Left ventricle myocardium superior (tissue), 1 donor: ENCODE measurements around the gene DGKI. TPM values are rescaled to one million over a fixed set of nuclear protein-coding genes. Genes with fewer than 3 reads are reported as not detected.
A peak's percentile ranks its signal among the peaks of the same experiment; 100 is the strongest.

Experiments
- ATAC-seq: fragments of 200-7000 bp; cut with Tn5 transposase; one replicate; pipeline ENCODE4 v1.9.1; 2020; ENCODE audit warnings: mild to moderate bottlenecking, moderate library complexity
- DNase-seq: peaks from one replicate; pipeline ENCODE4 v3.0.0-alpha.2; 2020
- intact Hi-C: fragments of 100-400 bp; cut with micrococcal nuclease; formaldehyde crosslinking; loops from one replicate; pipeline ENCODE4 v1.11.0; 2022
- total RNA-seq: library from RNA; stranded (reverse); fragmentation: NEBNext Ultra II Directional; extraction: Animal tissue kit (Norgen Biotek cat#: 25700); gene quantifications from one replicate; pipeline ENCODE4 v1.2.1, GENCODE V29; 2021
- donor health status: DM: no; HTN: yes; CAD: no; lungs with severe emphysema.

Gene DGKI
- total RNA-seq, 1 donor from 2014 or later, result 0.47 TPM

DNA sequence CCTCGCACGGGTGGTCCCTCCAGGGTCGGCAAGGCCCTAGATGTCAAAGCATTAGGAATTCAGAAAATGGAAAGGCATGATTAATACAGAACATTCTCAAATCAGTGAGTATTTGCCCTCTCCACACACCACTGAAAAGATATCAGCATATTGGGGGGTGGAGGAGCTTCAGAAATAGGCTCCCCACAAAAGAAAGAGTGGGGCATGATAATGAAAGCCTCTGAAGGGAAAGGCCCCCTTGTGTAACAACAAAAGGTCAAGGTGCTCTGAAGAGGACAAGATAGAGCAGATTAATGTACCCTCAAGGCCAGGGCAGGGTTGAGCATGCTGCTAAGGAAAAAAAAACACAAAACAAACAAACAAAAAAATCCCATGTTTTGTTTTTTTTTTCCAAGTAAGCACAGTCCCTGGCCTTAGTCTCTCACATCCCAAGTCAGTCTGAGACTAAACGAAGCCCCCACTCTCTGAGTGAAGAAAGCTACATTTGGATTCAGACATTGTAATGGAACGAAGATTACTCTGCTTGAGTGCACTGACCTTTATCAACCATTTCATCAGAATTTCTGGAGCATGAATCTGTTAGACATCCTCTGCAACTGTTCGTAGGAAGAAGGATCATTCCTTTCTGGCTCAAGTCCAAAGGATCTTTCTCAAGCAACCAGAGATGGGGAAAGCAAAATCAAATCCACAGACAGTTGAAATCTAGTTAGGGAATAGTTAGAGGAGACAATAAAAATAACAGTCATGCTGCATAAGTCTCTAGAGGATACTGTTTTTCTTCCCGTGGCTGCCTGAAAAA is 27.4 kb upstream of the DGKI start:
- intact Hi-C loops, result no loop called here
- DNase-seq (no peak), ATAC-seq (peak; percentile 35)

DNA sequence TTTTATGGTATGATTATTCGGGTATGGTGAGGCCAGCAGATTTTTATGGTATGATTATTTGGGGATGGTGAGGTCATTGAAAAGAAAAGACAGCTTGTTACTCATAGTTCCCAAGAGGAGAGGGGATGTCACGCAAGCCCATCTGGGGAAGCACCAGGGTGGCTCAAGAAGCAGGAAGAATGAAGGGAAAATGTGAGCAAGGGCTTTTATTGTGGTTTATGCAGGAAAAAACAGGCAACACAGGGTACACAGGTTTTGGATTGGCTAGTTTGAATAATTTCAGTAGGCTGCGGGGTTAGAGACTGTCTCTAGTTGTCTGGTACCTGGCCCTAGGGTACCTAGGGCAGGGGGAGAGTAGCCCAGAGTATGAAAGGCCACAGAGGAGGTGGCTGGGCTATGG is 26.8 kb upstream of the DGKI start:
- ATAC-seq, result no peak
- DNase-seq, result no peak
- intact Hi-C loops, result no loop called here

DNA sequence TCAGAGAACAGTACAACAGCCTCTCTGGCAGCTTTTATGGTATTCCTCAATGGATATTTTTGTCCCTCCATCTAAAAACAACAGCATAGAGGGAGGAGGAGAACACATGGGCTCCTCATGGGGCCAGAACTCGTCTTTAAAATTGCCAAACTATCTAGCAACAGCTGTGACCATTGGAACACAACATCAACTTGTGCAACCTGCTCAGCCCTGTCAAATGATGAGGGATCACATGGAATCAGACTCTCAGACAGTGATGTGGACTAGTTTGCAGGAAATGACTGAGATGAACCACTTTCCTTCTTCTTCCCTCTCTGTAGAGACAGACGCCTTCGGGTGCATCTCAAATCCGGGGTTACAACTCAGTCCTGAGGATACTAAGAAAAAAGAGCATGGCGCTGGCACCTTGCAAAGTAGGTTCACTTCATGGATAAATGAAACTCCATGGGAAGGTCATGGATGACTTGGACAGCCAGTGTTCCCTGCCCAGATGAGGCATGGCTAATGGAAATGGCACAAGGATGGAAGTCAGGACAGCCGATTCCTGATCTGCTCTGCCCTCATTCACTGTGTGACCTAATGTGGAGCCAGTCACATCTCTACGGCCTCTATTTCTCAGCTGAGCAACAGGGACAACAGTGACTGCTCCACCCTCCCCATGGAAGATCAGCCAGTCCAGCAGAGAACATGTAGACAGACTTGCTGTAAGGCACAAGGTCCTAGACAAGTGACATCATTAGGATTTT is 24.6 kb upstream of the DGKI start:
- intact Hi-C loops, result no loop called here
- no peak for DNase-seq
- peak; percentile 76 for ATAC-seq

DNA sequence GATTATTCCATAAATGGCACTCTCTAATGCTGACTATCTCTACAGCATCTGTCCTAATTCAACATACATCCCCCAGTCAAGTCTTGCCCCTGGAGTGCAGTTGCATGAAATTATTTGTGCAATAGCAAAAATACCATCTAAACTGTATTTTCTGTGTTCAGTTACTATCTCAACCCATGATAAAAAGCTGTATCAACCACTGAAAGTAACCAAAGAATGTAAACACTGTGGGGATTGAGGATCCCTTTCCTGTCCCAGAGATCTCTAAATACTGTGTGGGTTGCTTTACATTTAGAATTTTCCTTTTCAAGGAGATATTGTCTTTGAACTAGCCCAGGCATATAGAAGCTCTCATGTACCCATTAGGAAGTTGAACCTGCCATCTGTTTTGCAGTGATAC is 23.9 kb upstream of the DGKI start:
- intact Hi-C loops, result no loop called here
- ATAC-seq, result no peak
- DNase-seq, result no peak

DNA sequence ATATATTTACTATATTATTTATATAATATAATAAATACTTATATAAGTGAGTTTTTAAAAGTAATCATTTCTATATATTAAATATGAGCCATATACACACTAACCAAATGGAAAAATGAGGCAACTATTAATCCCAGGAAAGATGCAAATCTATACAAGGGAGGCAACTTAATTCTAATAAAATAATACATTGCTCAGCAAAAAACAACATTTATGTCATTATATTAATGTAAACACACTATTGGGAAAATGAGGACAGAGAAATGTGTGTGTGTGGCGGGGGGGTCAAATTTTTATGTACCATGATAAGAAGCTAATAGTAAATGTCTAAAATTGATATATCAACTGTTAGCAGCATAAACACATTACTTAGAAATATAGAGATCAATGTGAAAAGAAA is 23.3 kb upstream of the DGKI start:
- intact Hi-C loops, result no loop called here
- no peak for DNase-seq
- no peak for ATAC-seq

DNA sequence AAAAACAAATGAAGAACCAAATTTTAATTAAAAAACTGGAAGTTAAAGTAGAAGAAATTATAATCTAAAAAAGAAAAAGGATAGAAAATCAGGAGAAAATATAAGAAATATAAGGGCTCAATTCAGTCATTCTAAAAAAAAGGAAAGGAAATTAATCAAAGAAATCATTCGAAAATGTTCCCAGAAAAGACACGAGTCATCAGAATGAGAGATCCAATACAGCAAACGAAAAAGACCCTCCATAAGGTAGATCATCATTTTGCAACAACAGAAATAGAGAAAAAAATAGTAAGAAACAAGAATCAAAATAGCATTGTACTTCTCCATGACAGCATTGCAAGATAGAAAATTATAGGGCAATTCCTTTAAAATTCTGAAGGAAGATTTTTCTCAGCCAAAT is 22.5 kb upstream of the DGKI start:
- ATAC-seq (no peak), DNase-seq (no peak)
- intact Hi-C loops, result no loop called here

DNA sequence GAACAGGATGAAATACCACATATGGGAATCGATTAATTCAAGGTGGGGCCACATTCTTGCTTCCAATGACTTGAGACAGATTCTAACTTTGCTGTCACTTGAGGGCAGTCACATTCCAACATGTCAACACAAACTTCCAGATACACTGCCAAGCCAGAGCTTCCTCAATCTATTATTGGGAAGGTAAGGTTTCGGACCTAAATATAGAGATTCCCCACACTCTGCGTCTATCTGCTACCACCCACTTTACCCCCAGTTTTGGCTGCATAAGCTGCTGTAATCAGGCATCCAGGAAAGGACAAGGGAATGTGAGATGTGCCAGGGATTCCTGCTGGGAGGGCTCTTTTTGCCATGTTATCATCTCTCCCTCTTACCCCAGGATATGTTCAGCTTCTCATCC is 20.5 kb upstream of the DGKI start:
- DNase-seq (no peak), ATAC-seq (peak; percentile 88)
- intact Hi-C loops, result no loop called here

DNA sequence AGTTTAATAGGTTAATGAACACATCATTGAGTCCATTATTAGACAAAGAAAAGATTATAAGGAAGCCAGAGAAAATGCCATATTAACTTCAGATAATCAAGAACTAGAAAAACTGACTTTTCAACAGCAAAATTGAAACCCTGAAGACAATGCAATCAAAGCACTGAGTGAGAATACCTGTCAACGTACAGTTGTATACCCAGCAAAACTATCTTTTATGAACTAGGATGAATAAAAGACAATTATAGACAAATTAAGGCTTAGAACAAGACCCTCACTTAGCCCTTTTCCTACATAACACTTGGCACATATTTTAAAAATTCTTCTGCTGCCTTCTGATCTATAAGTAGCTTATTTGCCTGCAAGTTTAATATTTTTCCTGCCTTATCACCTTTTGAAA is 19.0 kb upstream of the DGKI start:
- DNase-seq, result no peak
- ATAC-seq, result no peak
- intact Hi-C loops, result no loop called here

DNA sequence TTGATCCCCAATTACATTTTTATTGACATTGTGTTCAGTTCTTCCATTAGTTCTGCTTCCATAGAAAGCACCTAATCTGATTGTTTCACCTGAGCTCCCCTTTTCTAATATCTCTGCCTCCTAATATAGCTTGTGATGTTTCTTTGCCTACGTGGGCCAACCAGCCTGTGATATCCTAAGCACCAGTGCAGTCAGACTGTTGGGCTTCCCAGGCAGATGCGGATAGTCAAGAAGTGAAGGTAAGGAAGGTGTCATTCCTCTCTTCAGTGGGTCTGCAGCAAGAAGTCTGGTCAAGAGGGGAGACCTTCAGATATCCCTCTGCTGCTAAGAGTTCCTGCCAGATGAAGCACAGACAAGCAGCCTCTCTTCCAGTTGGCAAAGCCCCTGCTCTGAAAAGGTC is 16.2 kb upstream of the DGKI start:
- no peak for DNase-seq
- intact Hi-C loops, result no loop called here
- peak; percentile 37 for ATAC-seq

DNA sequence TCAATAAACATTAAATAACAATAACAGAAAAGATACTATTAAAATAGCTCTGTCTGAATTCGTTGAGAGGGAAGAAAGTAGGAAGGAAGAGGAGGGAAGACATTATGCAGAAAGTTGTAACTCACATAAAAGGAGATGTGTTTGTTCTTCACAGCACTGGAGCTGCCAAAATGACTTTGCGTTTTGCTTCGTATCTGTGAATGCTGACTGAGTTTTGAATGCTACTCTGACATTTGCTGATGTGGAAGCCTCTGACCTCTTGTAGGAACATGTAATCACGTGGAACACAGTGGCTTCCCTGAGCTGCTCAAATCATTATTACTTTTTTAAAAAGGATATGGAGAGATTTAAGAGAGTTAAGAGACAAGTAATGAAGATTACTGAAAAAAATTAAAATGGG is 15.6 kb upstream of the DGKI start:
- intact Hi-C loops, result no loop called here
- ATAC-seq (no peak), DNase-seq (no peak)

DNA sequence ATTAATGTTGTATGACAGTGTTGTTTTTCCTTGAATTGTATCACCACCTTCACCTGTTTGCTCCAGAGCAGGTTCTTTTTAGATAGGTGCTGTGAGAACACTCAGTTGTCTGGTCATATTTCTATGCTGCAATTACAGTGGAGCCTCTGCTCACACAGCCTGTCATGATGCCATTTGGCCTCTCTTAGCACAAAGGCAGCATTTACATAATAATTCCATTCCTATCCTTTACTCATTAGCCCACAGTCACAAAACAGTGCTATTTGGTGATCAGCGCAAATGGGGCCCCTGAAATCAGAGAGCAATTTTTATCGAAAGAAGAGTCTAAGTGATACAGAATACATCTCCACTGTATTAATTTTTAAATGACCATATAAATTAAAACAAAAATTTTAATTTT is 13.8 kb upstream of the DGKI start:
- no peak for DNase-seq
- no peak for ATAC-seq
- intact Hi-C loops, result no loop called here

DNA sequence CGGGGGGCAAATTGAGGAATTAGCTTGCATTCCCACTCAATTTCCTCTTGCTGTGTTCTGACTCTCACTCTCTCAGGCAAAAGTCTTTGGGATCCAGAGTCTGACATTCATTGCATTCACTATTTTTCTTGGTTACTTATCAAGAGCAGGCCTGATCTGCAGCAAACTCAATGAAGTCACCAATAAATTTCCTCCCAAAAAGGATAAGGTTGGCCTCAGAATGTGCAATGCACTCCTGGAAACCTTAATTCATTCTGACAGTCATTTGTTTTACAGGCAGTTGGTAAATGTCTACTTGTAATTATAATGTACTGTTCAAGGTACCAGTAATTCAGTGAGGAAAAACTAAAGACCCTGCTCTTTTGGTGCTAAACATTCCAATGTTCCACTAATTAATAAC is 6.3 kb upstream of the DGKI start:
- intact Hi-C loops, result no loop called here
- DNase-seq (no peak), ATAC-seq (no peak)

DNA sequence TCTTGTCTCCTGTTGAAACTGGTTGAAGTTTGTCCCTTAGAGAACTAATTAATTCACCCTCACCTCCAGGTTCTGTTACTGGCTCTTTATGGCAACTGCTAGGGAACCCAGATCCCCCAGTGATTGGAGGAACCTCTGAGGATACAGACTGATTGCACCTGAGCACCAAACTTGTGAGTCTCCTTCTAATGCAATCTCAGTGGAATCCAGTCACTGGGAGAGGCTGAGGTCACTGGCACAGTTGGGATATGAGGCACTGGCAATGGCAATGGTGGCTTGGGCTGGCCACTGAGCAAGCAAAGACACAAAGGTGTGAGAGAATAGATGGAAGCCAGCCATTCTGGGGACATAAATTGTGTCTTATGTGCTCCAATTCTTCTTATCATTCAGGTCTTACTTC is 5.3 kb upstream of the DGKI start:
- intact Hi-C loops, result no loop called here
- no peak for ATAC-seq
- DNase-seq, result no peak

DNA sequence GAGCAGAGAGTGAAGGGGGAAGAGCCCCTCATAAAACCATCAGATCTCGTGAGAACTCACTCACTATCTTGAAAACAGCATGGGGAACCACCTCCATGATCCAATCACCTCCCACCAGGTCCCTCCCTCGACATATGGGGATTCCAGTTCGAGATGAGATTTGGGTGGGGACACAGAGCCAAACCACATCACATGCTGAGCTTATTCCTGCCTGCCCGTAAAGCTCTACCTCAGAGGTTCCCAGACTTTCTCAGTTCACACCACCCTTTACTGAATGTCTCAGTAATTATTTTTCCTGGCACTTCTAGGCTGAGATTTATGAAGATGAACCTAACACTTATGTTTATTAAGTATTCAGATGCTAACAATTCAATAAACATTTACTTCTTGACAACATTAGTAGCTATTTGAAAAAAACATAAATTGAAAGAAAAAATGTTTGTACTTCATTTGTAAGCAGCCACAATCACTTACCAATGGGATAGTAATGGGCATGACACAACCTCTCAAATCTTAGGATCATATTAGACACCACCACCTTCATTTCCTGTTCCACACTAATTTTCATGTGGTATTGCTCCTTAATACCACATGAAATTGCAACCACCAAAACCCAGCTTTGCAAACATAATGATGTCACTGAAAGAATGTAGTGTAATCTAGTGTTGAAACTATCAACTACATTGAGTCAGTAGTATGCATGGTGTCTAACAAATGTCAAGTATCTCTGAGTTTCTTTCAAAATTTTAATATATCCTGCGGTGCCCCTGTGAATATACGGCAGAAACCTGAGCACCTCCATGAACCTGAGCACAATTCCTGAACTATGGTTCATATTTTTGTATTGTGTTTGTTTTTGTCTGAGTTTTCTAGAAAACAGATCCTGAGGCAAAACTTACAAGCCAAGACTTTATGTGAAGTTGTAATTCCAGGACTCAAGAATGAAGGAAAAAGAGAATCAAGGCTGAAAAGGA is 4.5 kb upstream of the DGKI start:
- DNase-seq (no peak), ATAC-seq (no peak)
- intact Hi-C loops, result no loop called here

DNA sequence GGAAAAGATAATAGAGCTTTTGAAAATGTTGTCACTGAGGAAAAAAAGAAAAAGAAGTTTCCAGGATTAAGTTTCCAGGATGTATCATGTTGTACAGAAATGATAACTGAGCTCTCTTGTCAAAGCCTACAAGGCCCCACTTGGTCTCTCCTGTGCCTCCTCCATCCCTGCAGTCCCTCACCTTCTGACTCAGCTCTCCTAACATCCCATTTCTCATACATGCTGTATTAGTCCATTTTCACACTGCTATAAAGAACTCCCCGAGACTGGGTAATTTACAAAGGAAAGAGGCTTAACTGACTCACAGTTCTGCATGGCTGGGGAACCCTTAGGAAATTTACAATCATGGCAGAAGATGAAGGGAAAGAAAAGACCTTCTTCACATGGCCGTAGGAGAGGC is 3.8 kb upstream of the DGKI start:
- DNase-seq (no peak), ATAC-seq (no peak)
- intact Hi-C loops, result no loop called here

DNA sequence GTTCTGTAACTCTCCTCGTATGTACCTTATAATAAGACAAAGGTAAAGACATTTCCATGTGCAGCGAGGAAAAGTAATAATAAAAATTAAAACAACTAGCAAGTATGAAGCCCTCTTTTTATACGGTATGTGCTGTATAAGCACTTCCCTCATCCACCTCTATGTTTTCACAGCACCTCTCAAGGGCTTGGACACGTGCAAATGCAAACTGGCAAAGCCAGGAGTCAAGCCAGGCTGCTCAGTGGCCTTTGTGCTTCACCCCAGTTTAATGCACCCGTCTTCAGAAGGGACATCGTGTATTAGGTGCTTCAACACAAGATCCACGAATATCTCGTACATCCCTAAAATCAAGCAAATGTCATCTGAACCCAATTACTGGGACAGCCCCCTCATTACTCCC is 1.3 kb upstream of the DGKI start:
- intact Hi-C loops, result no loop called here
- no peak for DNase-seq
- ATAC-seq, result no peak

DNA sequence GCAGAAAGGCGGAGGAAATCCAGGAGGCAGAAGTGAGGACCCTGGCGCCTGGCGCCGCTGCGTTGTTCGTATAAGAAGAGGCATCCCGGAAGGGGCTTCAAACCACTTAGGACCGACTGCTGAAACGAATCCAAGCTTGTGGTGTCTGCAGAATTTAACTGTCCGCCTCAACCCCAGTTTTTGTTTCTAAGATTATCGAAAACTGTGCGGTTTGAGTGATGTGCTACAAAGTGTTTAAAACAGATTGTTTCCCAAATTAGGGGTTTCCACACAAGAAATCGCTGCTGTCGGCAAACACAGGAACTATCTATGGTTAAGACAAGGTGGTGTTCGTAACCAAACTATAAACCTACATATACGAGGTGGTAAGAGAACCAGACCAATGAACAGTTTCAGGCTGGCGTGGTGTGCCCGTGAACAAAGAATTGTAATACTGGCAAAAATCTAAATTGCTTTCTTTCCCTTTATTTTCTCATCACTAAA is 835 bp upstream of the DGKI start:
- no peak for DNase-seq
- ATAC-seq, result no peak
- intact Hi-C loops, result no loop called here

DNA sequence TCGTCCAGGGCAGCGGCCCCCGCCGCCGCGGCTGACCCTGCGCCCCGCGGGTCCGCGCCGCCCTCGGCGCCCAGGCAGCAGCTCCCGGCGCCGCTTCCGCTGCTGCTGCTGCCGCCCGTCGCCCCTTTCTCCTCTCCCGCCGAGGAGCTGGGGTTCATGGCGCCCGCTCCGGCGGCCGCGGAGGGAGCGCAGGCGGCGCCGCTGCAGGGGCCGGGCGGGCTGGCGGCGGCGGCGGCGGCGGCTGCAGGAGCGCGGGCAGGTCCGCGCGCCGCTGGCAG is 286 bp downstream of the DGKI start:
- intact Hi-C loops, result no loop called here
- DNase-seq, result no peak
- no peak for ATAC-seq

DNA sequence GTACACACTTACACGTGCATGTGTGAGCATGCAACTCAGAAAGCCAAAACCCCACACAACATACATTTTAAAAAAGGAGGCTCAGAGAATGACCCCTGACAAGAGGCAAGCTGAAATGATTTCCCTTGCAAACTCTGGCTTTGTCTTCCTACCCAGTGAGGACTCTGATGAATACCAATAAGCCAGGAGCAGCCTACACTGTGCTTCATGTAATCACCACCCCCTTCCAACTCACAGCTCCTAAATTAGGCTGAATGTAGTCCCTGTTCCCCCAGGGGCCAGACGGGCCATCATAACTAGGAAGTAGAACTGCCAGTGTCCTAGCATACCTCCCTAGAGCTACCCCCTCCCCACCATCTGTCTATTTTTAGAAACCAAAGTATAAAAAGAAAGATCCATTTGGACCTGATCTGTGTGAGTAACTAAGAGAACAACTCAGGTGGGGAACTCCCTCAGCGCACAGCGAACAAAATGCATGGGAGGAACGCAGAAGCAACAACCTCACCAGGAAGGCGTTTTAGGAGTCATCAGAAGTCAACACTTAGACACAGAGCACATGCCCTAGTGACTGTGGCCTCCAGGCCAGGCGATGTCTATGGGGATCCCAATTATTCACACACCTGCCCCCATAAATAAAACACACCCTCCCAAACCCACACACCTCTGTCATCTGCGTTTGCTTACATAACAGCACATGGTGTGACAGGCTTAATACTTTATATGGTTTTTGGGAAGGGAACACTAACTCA is 1.9 kb downstream of the DGKI start:
- ATAC-seq, result no peak
- no peak for DNase-seq
- intact Hi-C loops, result no loop called here
